DOHH2 (cell line): ENCODE data around the gene CDK14.

Experiments used
- CTCF ChIP-seq: fragments of 200-600 bp; sonication (generic); IDR thresholded peaks from one replicate; pipeline ENCODE4 v1.5.1; 2014; ENCODE audit warnings: antibody characterized with exemption, mild to moderate bottlenecking, low read depth, low read length; ENCODE audit not compliant: poor library complexity, severe bottlenecking
- EZH2phosphoT487 ChIP-seq: fragments of 200-600 bp; sonication (generic); IDR thresholded peaks from 2 replicates; pipeline ENCODE4 v1.6.1; 2017; ENCODE audit warnings: borderline replicate concordance, mild to moderate bottlenecking, antibody characterized with exemption, low read length, moderate library complexity, mixed read lengths

GRCh38 chr7:90968871-90969270 lies 372.8 kb downstream of the CDK14 start:
- TF ChIP-seq CTCF (no peak), EZH2phosphoT487 (no peak)
